ENCODE measurements around the gene ADAMTSL3.
A peak's percentile ranks its signal among the peaks of the same experiment; 100 is the strongest.

Gene ADAMTSL3

GRCh38 chr15:83850501-83851245 lies 196.8 kb downstream of the ADAMTSL3 start:
- DNase-seq (ENCODE audit: low read depth): no peak
- H3K4me3 ChIP-seq (ENCODE audit: low read depth, low read length): no peak overlapping the region

GRCh38 chr15:83853232-83853631 lies 199.3 kb downstream of the ADAMTSL3 start:
- no peak for DNase-seq (ENCODE audit: low read depth)
- no peak overlapping the region for H3K4me3 ChIP-seq (ENCODE audit: low read depth, low read length)

- no peak for DNase-seq (ENCODE audit: low read depth)
- H3K4me3 ChIP-seq (ENCODE audit: low read depth, low read length): no peak overlapping the region
These were observed 200.4 kb downstream of the ADAMTSL3 start for GRCh38 chr15:83854321-83854720.

GRCh38 chr15:83854950-83855707 lies 201.2 kb downstream of the ADAMTSL3 start:
- H3K4me3 ChIP-seq (ENCODE audit: low read depth, low read length): no peak overlapping the region
- no peak for DNase-seq (ENCODE audit: low read depth)

- no peak overlapping the region for H3K4me3 ChIP-seq (ENCODE audit: low read depth, low read length)
- DNase-seq (ENCODE audit: low read depth): no peak
These were observed 202.0 kb downstream of the ADAMTSL3 start for GRCh38 chr15:83855956-83856355.

- H3K4me3 ChIP-seq (ENCODE audit: low read depth, low read length): no peak overlapping the region
- no peak for DNase-seq (ENCODE audit: low read depth)
These were observed 205.0 kb downstream of the ADAMTSL3 start for GRCh38 chr15:83858820-83859505.

GRCh38 chr15:83866692-83867091 lies 212.8 kb downstream of the ADAMTSL3 start:
- H3K4me3 ChIP-seq (ENCODE audit: low read depth, low read length): no peak overlapping the region
- DNase-seq (ENCODE audit: low read depth): no peak

GRCh38 chr15:83869341-83869740 lies 215.4 kb downstream of the ADAMTSL3 start:
- DNase-seq (ENCODE audit: low read depth): no peak
- no peak overlapping the region for H3K4me3 ChIP-seq (ENCODE audit: low read depth, low read length)

GRCh38 chr15:83871808-83872559 lies 218.1 kb downstream of the ADAMTSL3 start:
- no peak overlapping the region for H3K4me3 ChIP-seq (ENCODE audit: low read depth, low read length)
- DNase-seq (ENCODE audit: low read depth): peak; percentile 46

- H3K4me3 ChIP-seq (ENCODE audit: low read depth, low read length): no peak overlapping the region
- DNase-seq (ENCODE audit: low read depth): no peak
These were observed 220.0 kb downstream of the ADAMTSL3 start for GRCh38 chr15:83873966-83874365.

GRCh38 chr15:83880529-83880928 lies 226.6 kb downstream of the ADAMTSL3 start:
- H3K4me3 ChIP-seq (ENCODE audit: low read depth, low read length): no peak overlapping the region
- DNase-seq (ENCODE audit: low read depth): no peak

- DNase-seq (ENCODE audit: low read depth): no peak
- no peak overlapping the region for H3K4me3 ChIP-seq (ENCODE audit: low read depth, low read length)
These were observed 227.2 kb downstream of the ADAMTSL3 start for GRCh38 chr15:83881156-83881555.

- DNase-seq (ENCODE audit: low read depth): no peak
- H3K4me3 ChIP-seq (ENCODE audit: low read depth, low read length): no peak overlapping the region
These were observed 232.4 kb downstream of the ADAMTSL3 start for GRCh38 chr15:83886321-83886720.

GRCh38 chr15:83887404-83887803 lies 233.5 kb downstream of the ADAMTSL3 start:
- no peak for DNase-seq (ENCODE audit: low read depth)
- H3K4me3 ChIP-seq (ENCODE audit: low read depth, low read length): no peak overlapping the region

GRCh38 chr15:83887961-83888360 lies 234.0 kb downstream of the ADAMTSL3 start:
- H3K4me3 ChIP-seq (ENCODE audit: low read depth, low read length): no peak overlapping the region
- no peak for DNase-seq (ENCODE audit: low read depth)

GRCh38 chr15:83889995-83890394 lies 236.1 kb downstream of the ADAMTSL3 start:
- no peak overlapping the region for H3K4me3 ChIP-seq (ENCODE audit: low read depth, low read length)
- no peak for DNase-seq (ENCODE audit: low read depth)

GRCh38 chr15:83890587-83890986 lies 236.7 kb downstream of the ADAMTSL3 start:
- no peak overlapping the region for H3K4me3 ChIP-seq (ENCODE audit: low read depth, low read length)
- DNase-seq (ENCODE audit: low read depth): no peak

- no peak for DNase-seq (ENCODE audit: low read depth)
- no peak overlapping the region for H3K4me3 ChIP-seq (ENCODE audit: low read depth, low read length)
These were observed 238.6 kb downstream of the ADAMTSL3 start for GRCh38 chr15:83892498-83892897.

GRCh38 chr15:83893308-83893707 lies 239.4 kb downstream of the ADAMTSL3 start:
- H3K4me3 ChIP-seq (ENCODE audit: low read depth, low read length): no peak overlapping the region
- DNase-seq (ENCODE audit: low read depth): no peak

GRCh38 chr15:83897037-83897436 lies 243.1 kb downstream of the ADAMTSL3 start:
- no peak overlapping the region for H3K4me3 ChIP-seq (ENCODE audit: low read depth, low read length)

More at GRCh38 chr15:83897037-83897436, 243.1 kb downstream of the ADAMTSL3 start:
- no peak for DNase-seq (ENCODE audit: low read depth)

Data from skeletal muscle cell (primary cell).